GM12878 (cell line): ENCODE results near the gene ENDOG. TPM values are rescaled to one million over a fixed set of nuclear protein-coding genes. Genes with fewer than 3 reads are reported as not detected.
A peak's percentile ranks its signal among the peaks of the same experiment; 100 is the strongest.

Source experiments
- CEBPZ ChIP-seq: fragments of 150-350 bp; IDR thresholded peaks from 2 replicates; pipeline ENCODE4 v1.6.1; 2016; ENCODE audit warnings: low read depth, low read length
- CHD2 ChIP-seq: IDR thresholded peaks from 2 replicates; pipeline ENCODE4 v1.6.1; 2011; ENCODE audit warnings: low read depth, low read length, improper control_type of control experiment, borderline replicate concordance
- EGR1 ChIP-seq, 2 experiments: IDR thresholded peaks; 1 replicate in 1 of 2; 2 replicates in 1 of 2; pipeline ENCODE4 v1.6.1; 2011 to 2012; ENCODE audit warnings: low read depth in 2 of 2, low read length in 2 of 2, borderline replicate concordance in 1 of 2, mild to moderate bottlenecking in 1 of 2, moderate library complexity in 1 of 2
- ELK1 ChIP-seq: IDR thresholded peaks from 2 replicates; pipeline ENCODE4 v1.6.1; 2012; ENCODE audit warnings: low read depth, low read length, improper control_type of control experiment
- ETV6 ChIP-seq, 2 experiments: fragments of 450-650 bp in 1 of 2; IDR thresholded peaks in 1 of 2; conservative IDR thresholded peaks in 1 of 2; 2 replicates each; pipeline ENCODE4 v1.6.1; 2014; ENCODE audit warnings: antibody characterized with exemption in 1 of 2, borderline replicate concordance in 1 of 2, low read depth in 1 of 2, mild to moderate bottlenecking in 1 of 2, moderate library complexity in 1 of 2
- GATAD2B ChIP-seq: fragments of 450-650 bp; conservative IDR thresholded peaks from 2 replicates; pipeline ENCODE4 v1.6.1; 2017; ENCODE audit warnings: low read depth, mild to moderate bottlenecking, moderate library complexity
- KDM1A ChIP-seq: fragments of 200-600 bp; sonication (generic); IDR thresholded peaks from 2 replicates; pipeline ENCODE4 v1.6.1; 2016; ENCODE audit warnings: borderline replicate concordance
- MTA3 ChIP-seq: IDR thresholded peaks from 2 replicates; pipeline ENCODE4 v1.6.1; 2012; ENCODE audit warnings: low read length, inconsistent platforms, borderline replicate concordance
- PAX8 ChIP-seq: fragments of 450-650 bp; IDR thresholded peaks from 2 replicates; pipeline ENCODE4 v1.6.1; 2017; ENCODE audit warnings: mild to moderate bottlenecking, moderate library complexity
- POU2F2 ChIP-seq: IDR thresholded peaks from 3 replicates; pipeline ENCODE4 v1.6.1; 2011; ENCODE audit warnings: low read depth, mild to moderate bottlenecking, low read length, borderline replicate concordance
- RELA ChIP-seq: fragments of 450-650 bp; IDR thresholded peaks from 2 replicates; pipeline ENCODE4 v1.8.0; 2014; ENCODE audit warnings: borderline replicate concordance; ENCODE audit not compliant: partially characterized antibody
- SMAD1 ChIP-seq: fragments of 450-650 bp; IDR thresholded peaks from 2 replicates; pipeline ENCODE4 v1.6.1; 2018; ENCODE audit warnings: mild to moderate bottlenecking, low read depth; ENCODE audit not compliant: partially characterized antibody
- ZBTB40 ChIP-seq: fragments of 450-650 bp; IDR thresholded peaks from 2 replicates; pipeline ENCODE4 v1.6.1; 2016; ENCODE audit warnings: mild to moderate bottlenecking, moderate library complexity, borderline replicate concordance
- ZNF592 ChIP-seq: fragments of 450-650 bp; IDR thresholded peaks from 2 replicates; pipeline ENCODE4 v1.6.1; 2017; ENCODE audit warnings: mild to moderate bottlenecking, moderate library complexity
- polyA plus RNA-seq, 11 experiments: library from polyadenylated mRNA; depleted of rRNA in 4 of 11; unstranded in 6 of 11; stranded (reverse) in 5 of 11; fragments of >200 nt; fragmentation: Nextera tagmentation in 4 of 11; fragmentation: Illumina TruSeq in 1 of 11; extraction: Ambion mirVana in 4 of 11; extraction: Trizol in 1 of 11; gene quantifications; 1 replicate in 1 of 11; 2 replicates in 10 of 11; pipeline versions ENCODE4 v1.2.1 to v1.2.3, GENCODE V29; 2011 to 2016; ENCODE audit warnings: inconsistent platforms in 2 of 11, missing spikeins in 2 of 11, low read depth in 1 of 11
- total RNA-seq, 4 experiments: library from RNA; depleted of rRNA in 3 of 4; stranded (reverse); fragments of >200 nt in 3 of 4; fragmentation: Illumina TruSeq in 1 of 4; extraction: Trizol in 1 of 4; gene quantifications; 2 replicates each; pipeline versions ENCODE4 v1.2.1 to v1.2.3, GENCODE V29; 2013 to 2021

Gene ENDOG
- total and polyA plus RNA-seq, 10 of the 15 experiments (the other 5 are each of a cell fraction or from before 2014, with no cell fraction given), result 0.84 to 29.2 (median 9.0) TPM

- TF ChIP-seq ELK1 (peak; percentile 54), EGR1 (IDR thresholded peaks at IDR 0.05; ENCODE audit: borderline replicate concordance in 1 of 2, low read depth in 2 of 2, low read length in 2 of 2) (peak; percentile 23 to 95), KDM1A (no peak), POU2F2 (no peak), CEBPZ (no peak), ETV6 (conservative IDR thresholded peaks at IDR 0.05 in 1 of 2, IDR thresholded peaks at IDR 0.05 in 1 of 2; ENCODE audit: borderline replicate concordance in 1 of 2, low read depth in 1 of 2) (no peak), CHD2 (peak; percentile 79), SMAD1 (no peak), GATAD2B (peak; percentile 83; the same call in 1 of the 2 replicates), PAX8 (no peak), ZBTB40 (peak; percentile 80), MTA3 (no peak), ZNF592 (peak; percentile 39; the same call in 1 of the 2 replicates), RELA (peak; percentile 77)
Observed at GRCh38 chr9:128786681-128787601, 31.4 kb upstream of the ENDOG start, which contains the start of gene TBC1D13 (continued).
